ENCODE data around the gene MXRA7.
"Not testable (repeated sequence)": the region's sequence is repeated elsewhere in the genome, so short reads cannot be mapped to it uniquely, and the experiment has no call there.

MXRA7 gene

GRCh38 chr17:76715496-76715830 is 4.7 kb upstream of the MXRA7 start:
- DNase-seq = no peak

- DNase-seq = peak; percentile 44
Observed at GRCh38 chr17:76714822-76715495, 4.2 kb upstream of the MXRA7 start.

DNA sequence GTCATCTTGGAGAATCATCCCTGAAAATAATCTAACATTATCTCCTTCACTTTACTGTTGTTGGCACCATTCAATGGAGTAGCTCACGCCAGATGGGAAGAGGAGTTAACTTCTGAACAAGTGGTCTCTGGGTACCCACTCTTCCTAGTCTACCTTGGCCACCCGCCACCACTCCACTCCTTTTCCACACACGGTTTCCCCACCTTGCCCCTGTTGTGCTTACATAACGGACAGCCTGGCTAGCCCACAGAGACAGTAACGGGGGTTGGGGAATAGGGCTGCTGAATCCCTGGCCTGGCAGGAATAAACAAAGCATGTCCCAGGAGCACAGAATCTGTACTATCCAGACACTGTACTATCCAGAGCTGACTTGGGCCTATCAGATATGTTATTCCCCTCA is 3.6 kb upstream of the MXRA7 start:
- no peak for DNase-seq

- no peak for DNase-seq
Observed at GRCh38 chr17:76713765-76714164, 3.0 kb upstream of the MXRA7 start.

- not testable (repeated sequence) for DNase-seq
Observed at GRCh38 chr17:76712321-76712720, 1.6 kb upstream of the MXRA7 start.

DNA sequence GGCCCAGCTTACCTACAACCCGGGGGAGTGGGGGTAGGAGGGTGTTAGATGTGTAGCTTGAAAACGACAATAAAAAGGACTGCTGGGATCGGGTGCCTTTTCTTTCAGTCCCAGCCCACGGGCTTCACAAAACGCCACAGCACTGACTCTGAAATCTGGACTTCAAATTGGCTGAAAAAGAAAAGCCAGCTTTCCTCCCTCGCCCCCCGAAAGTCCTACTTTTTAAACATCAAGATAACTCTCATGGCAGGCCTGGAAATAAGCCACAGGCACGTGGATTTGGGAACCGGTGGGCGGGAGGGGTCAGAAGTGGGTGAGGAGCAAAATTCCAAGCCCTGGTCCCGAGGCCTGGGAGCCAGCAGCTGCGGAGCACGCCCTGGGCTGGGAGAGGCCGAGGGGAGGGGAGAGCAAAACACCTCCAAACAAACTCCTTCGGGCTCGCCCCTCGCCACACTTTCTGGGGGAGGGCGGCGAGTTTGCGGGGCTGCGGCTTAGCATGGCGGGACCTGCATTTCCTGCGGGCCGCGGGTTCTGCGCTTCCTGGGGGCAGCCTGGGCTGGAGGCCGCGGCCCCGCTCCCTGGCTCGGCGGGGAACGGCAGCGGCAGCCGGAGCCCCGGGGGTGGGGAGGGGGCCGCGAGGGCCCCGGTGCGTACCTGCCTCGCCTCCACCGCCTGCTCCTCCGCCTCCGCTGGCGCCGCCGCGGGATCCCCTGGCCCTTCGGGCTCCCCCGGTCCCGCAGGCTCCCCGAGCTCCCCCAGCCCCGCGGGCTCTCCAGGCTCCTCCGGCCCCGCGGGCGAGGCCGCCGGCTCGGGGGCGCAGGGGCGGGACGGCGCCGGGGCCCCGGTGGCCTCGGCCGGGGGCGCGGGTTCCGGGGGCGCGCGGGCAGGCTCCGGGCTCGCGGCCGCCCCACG is 558 bp downstream of the MXRA7 start:
- not testable (repeated sequence) for DNase-seq

DNA sequence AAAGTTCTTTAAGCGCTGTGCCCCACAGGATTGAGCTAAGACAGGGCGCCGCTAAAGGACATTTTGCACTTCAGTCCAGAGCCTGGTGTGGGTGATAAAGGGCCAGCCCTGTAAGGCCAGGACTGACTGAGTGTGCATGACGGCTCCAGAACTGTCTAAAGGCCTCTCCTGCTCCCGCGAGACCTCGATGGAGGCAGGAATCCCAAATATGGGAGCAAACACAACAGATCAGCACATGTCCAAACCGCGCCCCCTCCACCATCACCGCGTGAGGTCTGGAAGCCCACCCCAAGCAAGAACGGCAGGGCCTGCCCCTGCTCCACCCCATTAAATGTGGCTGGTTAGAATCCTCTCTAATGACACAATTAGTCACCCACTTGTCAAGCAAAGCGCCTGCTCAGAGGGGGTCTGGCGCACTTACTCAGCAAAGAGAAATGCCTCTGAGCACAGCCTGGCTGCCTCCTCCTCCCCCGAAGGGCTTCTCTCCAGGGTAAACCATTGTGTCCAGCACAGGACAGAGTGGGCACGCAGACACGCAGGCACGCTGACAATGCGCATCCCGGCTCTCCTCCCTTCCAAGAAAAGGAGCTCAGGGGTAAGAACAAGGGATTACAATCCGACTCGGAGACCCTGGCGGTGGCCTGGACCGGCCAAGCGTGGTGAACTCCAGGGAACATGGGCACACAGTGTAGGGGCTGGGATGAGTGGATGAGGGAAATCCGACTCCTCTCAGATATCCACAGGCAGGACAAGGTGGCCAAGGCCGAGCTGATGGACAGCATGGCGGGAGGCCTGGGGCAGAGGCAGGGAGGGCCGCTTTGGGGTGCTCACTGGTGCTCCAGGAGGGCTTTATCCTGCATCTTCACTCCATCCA is 1.5 kb downstream of the MXRA7 start:
- no peak for DNase-seq

GRCh38 chr17:76707985-76708807 is 2.6 kb downstream of the MXRA7 start:
- no peak for DNase-seq

- no peak for DNase-seq
Observed at GRCh38 chr17:76706817-76707216, 3.9 kb downstream of the MXRA7 start.

DNA sequence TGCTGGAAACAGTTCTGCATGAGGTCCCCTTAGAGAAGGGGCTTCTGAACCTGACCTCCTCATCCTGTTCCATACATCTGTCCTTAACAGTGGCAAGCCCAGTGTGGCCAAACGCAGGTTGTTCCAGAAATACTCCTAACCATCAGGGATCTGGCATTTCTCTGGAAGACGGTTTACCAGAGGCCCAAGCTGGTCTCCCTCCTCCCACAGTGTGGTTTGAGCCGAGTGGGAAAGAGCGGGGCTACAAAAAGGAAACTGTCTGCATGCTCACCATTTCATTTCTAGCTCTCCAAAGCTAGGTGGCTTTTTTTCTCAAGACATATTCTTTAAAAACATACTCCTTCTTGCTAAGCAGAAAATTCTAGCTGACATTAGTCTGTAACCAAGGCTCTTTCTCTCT is 6.0 kb downstream of the MXRA7 start:
- no peak for DNase-seq

DNA sequence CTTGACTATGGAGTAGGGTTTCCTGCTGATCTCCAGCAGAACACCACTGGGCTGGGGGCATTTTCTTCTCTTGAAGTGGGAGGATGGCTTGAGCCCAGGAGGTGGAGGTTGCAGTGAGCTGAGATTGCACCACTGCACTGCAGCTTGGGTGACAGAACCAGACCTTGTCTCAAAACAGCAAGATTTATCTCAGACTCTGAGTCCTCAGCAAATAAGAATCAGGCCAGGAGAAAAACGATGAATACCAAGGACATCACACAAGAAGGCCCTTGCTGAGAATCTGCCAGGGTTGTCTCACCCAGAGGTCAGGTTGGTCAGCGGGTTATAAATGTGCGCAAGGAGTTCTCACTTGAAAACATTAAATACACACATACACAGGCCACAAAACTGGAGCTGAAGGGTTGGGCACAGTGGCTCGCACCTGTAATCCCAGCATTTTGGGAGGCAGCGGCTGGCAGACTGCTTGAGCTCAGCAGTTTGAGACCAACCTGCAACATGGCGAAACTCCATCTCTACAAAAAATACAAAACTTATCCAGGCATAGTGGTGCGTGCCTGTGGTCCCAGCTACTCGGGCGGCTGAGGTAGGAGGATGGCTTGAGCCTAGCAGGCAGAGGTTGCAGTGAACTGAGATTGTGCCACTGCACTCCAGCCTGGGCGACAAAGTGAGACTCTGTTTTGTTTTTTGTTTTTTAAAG is 7.7 kb downstream of the MXRA7 start:
- DNase-seq = no peak

- DNase-seq = no peak
Observed at GRCh38 chr17:76702076-76702475, 8.7 kb downstream of the MXRA7 start.

DNA sequence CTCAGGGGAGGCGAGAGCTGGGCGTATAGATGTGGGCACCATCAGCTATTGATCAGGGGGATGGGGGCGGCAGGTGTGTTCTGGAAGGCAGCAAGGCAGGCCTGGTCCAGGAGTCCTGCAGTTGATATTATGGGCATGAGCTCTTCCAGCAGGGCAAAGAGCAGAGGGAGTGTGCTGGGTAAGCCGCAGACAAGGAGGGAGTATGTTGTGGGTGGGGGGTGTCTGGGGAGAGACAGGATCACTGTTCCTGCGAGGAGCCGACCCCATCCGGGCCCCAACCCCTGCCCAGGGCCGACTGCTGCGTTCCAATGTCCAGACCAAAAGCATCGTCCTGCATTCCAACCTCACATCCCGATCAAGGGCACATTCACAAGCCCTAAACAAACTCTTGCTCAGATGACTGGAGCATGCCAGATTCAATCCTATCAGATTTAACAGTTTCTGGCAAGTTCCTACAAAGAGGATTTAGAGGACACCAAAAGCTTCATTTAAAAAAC is 9.2 kb downstream of the MXRA7 start:
- no peak for DNase-seq

- DNase-seq = peak; percentile 42
Observed at GRCh38 chr17:76700617-76701470, 9.9 kb downstream of the MXRA7 start.

DNA sequence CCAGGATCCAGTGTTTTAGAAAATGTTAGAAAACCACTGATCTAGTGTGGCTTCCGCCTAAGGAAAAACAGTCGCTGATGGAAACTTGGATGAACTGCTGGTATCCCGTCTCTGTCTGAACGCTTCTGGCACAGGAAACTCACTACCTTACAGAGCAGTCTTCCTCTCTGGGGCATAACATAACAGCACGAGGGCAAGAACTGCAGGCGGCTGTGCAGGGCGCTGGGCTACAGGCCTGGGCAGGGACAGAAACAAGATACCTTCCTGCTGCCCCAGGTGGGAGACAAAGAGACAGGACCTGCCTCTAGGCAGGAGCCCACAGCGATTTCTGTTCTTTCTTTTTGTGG is 10.5 kb downstream of the MXRA7 start:
- DNase-seq = no peak

GRCh38 chr17:76698466-76698977 is 12.2 kb downstream of the MXRA7 start:
- DNase-seq = not testable (repeated sequence)

- no peak for DNase-seq
Observed at GRCh38 chr17:76697702-76698465, 12.9 kb downstream of the MXRA7 start.

DNA sequence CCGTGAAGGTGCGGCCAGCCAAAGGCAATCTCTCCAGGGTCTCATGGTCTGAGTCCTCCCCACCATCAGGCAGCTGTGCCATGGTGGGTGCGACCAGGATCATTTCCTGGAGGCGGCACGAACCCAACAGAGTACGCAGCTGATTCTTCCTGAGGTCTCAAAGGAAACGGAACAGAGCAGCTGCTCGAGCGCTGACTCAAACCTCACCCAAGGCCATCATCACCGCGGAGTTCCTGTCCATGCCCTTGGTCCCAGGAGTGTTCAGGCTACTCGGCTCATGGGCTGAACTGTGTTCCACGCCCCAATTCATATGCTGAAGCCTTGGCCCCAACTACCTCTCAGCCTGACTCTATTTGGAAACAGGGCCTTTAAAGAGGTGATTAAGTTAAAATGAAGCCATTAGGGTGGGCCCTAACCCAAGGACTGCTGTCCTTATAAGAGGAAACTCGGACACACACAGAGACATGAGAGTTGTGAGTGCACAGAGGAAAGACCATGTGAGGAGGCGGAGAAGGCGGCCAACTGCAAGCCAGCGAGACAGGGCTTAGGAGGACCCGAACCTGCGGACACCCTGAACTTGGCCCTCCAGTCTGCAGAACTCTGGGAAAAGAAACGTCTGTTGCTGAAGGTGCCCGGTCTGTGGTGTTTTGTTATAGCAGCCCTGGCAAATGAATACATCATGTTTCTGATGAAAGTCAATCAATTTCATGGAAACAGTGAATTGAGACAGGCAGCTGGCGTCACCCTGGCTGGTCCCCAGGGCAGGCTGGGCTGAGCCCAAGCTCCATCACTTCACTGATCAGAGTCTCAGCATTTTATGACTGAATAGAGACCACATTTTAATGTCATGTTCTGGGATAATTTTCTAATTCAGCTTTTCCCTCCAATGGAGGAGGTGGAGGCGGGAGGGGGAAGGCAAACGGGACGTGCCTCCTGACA is 13.7 kb downstream of the MXRA7 start:
- DNase-seq = peak; percentile 52

Data from MV-4-11 (cell line).